Aorta (tissue), 5 donors: ENCODE results near the gene KRT5. TPM values are rescaled to one million over a fixed set of nuclear protein-coding genes. Genes with fewer than 3 reads are reported as not detected.

ENCODE experiments used
- ATAC-seq: fragments of 200-7000 bp; cut with Tn5 transposase; one replicate; pipeline ENCODE4 v1.9.1; 2022; ENCODE audit warnings: moderate library complexity; ENCODE audit not compliant: low FRiP score
- DNase-seq, 2 donors: peaks; one replicate each; pipeline ENCODE4 v3.0.0-alpha.2; 2020
- H3K27ac ChIP-seq, 2 donors: one replicate each; pipeline ENCODE4 v1.5.1; 2013; ENCODE audit warnings: low read length in 2 of 2, mild to moderate bottlenecking in 2 of 2, moderate library complexity in 2 of 2, control low read depth in 1 of 2, inconsistent platforms in 1 of 2, low read depth in 1 of 2
- H3K27me3 ChIP-seq, 2 donors: one replicate each; pipeline ENCODE4 v1.6.1; 2013; ENCODE audit warnings: control low read depth in 1 of 2, low read length in 1 of 2, mild to moderate bottlenecking in 1 of 2, moderate library complexity in 1 of 2; ENCODE audit not compliant: insufficient read depth in 2 of 2, control insufficient read depth in 1 of 2
- H3K36me3 ChIP-seq, 2 donors: one replicate each; pipeline ENCODE4 v1.6.1; 2013; ENCODE audit warnings: control low read depth in 1 of 2, low read length in 1 of 2, mild to moderate bottlenecking in 1 of 2; ENCODE audit not compliant: insufficient read depth in 2 of 2, control insufficient read depth in 1 of 2
- H3K4me1 ChIP-seq, 2 donors: one replicate each; pipeline ENCODE4 v1.6.1; 2013; ENCODE audit warnings: low read length in 2 of 2, control low read depth in 1 of 2, mild to moderate bottlenecking in 1 of 2, moderate library complexity in 1 of 2; ENCODE audit not compliant: insufficient read depth in 2 of 2, control insufficient read depth in 1 of 2
- H3K4me3 ChIP-seq, 2 donors: one replicate each; pipeline ENCODE4 v1.5.1; 2013; ENCODE audit warnings: low read length in 2 of 2, control low read depth in 1 of 2, mild to moderate bottlenecking in 1 of 2
- H3K9me3 ChIP-seq: one replicate; pipeline ENCODE4 v1.6.1; 2013; ENCODE audit warnings: mild to moderate bottlenecking, low read length; ENCODE audit not compliant: control insufficient read depth
- WGBS, 2 donors: extraction: QIAGEN DNeasy Blood & Tissue Kit; methylation state at CpG; one replicate each; pipeline ENCODE4 v1.1.7; 2013; 5-methylcytosine and 5-hydroxymethylcytosine counted together
- intact Hi-C, 2 donors: fragments of 100-400 bp; cut with DNase I; formaldehyde crosslinking; loops; one replicate each; pipeline versions ENCODE4 v1.14.2 to v1.15.0; 2022
- long read RNA-seq, 2 donors: library from polyadenylated mRNA; unstranded; transcript quantifications; one replicate each; pipeline ENCODE4 v2.0.0, GENCODE V29; 2020 to 2021
- polyA plus RNA-seq, 2 donors: library from polyadenylated mRNA; stranded (reverse); fragments of 200-250 nt; gene quantifications; one replicate each; pipeline ENCODE4 v1.2.3, GENCODE V29; 2013
- total RNA-seq, 2 donors: library from RNA; stranded (reverse); fragmentation: NEBNext Ultra II Directional; extraction: Animal tissue kit (Norgen Biotek cat#: 25700); gene quantifications; one replicate each; pipeline ENCODE4 v1.2.1, GENCODE V29; 2021
- donor health status: healthy with polysubstance abuse.
- donor health status: Bipolar disorder and iron deficiency.
- donor health status: DM: no; HTN: no; CAD: no.
- donor health status: DM: no; HTN: no; CAD: no.
- donor health status: DM: yes; HTN: yes; CAD: no.

The KRT5 gene
- total RNA-seq (under 1 TPM in 1 of 2 donors, not detected in 1; 0.87 TPM), polyA plus RNA-seq (1 to 10 TPM; 1.4 to 2.4 TPM)
- long read RNA-seq, donor 1 = 0 reads
- long read RNA-seq, donor 2 = 0 reads

DNA sequence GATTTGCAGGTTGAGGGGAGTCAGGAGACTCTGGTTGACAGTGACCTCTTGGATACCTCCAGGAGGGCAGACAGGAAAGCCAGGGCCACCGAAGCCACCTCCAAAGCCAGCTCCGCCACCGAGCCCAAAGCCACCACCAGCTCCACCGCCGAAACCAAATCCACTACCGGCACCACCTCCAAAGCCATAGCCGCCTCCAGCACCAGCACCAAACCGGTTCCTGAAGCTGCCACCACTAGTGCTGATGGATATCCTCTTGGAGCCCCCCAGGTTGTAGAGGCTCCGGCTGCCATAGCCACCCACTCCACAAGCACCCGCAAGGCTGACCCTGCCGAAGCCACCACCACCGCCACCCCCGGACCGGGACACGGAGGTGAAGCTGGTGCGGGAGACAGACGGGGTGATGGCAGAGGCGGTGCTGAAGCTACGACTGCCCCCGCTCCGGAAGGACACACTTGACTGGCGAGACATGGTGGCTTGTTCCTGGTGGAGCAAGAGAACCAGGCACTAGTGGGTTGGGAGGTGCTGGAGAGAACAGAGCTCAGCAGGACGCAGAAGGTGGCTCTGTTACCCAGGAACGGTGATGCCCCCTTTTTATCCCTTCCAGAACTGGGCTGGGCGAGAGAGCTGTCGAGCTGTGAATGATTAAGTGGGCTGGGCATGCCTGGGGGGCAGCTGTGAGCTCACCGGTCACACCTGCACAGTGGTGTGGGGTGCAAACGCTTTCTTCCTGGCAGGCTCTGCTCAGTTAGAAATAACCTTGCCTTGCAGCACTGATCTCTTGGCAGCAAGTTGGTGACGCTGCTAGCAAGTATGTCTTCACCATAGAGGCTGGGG is at the start of gene KRT5:
Gene KRT5, minus strand, starts transcription at position 569 of the 837 bp plus-strand sequence. Its CDS starts 98 bp downstream, at position 471.
- DNase-seq (peak in 1 of 2 donors; percentile 42), ATAC-seq (no peak)
- Histone ChIP-seq H3K4me1 (no peaks in the 10 kb centered on the region), H3K27ac (no peak within 1 kb of the TSS), H3K9me3 (no peaks in the 10 kb centered on the region), H3K36me3 (no peaks in the 10 kb centered on the region), H3K4me3 (no peak within 1 kb of the TSS), H3K27me3 (no peaks in the 10 kb centered on the region)
- WGBS, 2 donors = 90 to 92% methylated on average over 29 of the region's 29 CpGs
- intact Hi-C loops = loop anchor here in 1 of 2 donors (10.0 kb wide), 1 partner anchor 365 kb away; no protein-coding TSS in a partner anchor

DNA sequence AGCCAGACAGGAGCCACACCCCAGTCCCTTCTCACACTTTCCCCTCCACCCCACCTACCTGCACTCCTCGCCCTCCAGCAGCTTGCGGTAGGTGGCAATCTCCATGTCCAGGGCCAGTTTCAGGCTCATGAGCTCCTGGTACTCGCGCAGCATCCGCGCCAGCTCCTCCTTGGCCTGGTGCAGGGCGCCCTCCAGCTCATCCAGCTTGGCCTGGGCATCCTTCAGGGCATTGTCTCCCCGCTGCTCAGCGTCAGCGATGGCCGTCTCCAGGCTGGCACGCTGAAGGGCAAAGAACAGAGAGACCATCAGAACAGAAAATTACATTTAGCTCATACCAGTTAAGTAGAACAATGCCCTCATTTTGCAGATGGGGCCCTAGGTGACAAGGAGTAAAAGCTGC is 47.9 kb upstream of the KRT5 start:
- no peaks in the 10 kb centered on the region for H3K27me3 ChIP-seq
- no peak overlapping the region for H3K4me3 ChIP-seq
- H3K36me3 ChIP-seq = no peaks in the 10 kb centered on the region
- DNase-seq (no peak), ATAC-seq (no peak)
- WGBS, 2 donors = 89 to 94% methylated on average over 12 of the region's 12 CpGs
- H3K4me1 ChIP-seq = no peaks in the 10 kb centered on the region
- H3K27ac ChIP-seq = no peak overlapping the region
- H3K9me3 ChIP-seq = no peaks in the 10 kb centered on the region
- intact Hi-C loops = no loop called here

DNA sequence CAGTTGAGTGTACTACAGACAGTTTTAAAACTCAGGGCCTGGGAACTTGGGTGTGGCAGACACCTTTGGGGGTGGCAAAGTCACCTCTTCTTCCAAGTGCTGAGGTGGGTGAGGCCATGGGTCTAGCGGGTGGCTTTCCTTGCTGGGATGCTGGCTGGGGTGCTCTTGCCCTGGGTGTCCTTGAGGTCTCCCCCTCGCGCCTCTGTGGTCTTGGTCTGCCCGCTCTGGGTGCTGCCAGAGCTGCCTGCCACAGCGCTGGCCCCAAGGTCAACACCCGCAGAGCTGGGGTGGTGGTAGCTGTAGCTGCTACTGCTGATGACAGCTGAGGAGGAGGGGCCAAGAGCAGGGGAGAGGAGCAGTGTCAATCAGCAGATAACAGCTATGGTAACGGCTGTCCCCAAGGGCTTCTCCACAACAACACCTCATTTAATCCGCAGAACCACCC is 46.7 kb upstream of the KRT5 start:
- intact Hi-C loops = no loop called here
- Histone ChIP-seq H3K4me1 (no peaks in the 10 kb centered on the region), H3K36me3 (no peaks in the 10 kb centered on the region), H3K9me3 (no peaks in the 10 kb centered on the region), H3K27me3 (no peaks in the 10 kb centered on the region), H3K27ac (no peak overlapping the region), H3K4me3 (no peak overlapping the region)
- DNase-seq (no peak), ATAC-seq (no peak)
- 64 to 70% methylated on average over 8 of the region's 8 CpGs for WGBS, 2 donors

DNA sequence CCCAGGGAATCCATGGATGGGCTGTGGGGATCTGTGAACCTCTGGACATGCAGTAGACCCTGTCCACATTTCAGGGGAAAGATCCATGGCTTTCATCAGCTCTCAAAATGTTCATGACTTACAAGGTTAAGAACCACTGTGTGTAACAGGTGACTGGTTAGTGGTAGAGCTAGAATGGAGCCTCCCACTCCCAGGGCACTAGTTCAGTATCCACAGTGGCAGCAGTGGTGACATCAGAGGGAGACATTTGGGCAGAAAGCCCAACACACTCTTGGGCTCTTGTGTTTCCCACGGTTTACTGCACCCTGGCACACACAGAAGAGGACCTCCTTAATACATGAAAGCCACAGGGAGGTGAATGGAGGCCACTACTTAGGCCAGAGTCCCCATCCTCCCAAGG is 44.4 kb upstream of the KRT5 start:
- ATAC-seq = no peak
- intact Hi-C loops = no loop called here
- no peak overlapping the region for H3K4me3 ChIP-seq
- DNase-seq = peak in 1 of 2 donors; percentile 18
- no peaks in the 10 kb centered on the region for H3K9me3 ChIP-seq
- H3K27me3 ChIP-seq = no peaks in the 10 kb centered on the region
- H3K4me1 ChIP-seq = no peaks in the 10 kb centered on the region
- 32 to 36% methylated on average over 1 of the region's 1 CpG for WGBS, 2 donors
- no peak overlapping the region for H3K27ac ChIP-seq
- H3K36me3 ChIP-seq = no peaks in the 10 kb centered on the region

DNA sequence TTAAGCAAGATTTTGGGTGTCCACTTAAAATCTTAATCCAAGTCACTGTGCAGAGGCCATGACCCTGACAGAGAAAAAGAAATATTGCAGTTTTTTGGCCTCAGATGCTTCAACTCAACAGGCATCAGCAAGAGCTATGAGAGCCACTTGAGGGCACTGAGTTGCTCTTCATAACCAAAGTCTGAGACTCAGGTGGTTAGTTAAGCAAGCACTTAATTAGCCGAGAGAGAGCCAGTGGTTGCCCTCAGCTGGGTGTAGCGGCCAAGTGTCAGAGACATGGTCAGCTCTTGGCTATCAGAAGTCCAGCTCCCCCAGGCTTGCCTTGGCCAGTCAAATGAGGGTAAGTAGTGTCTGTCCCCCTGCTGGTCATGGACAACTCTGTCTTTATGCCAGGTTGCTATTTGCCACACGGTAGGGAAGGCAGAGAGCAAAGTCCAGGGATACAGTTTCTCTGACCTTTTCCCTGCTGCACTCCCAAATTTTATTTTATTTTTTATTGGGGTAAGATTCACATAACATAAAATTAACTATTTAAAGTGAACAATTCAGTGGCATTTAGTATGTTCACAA is 41.8 kb upstream of the KRT5 start:
- Histone ChIP-seq H3K27ac (no peak overlapping the region), H3K4me3 (no peak overlapping the region), H3K36me3 (no peaks in the 10 kb centered on the region), H3K27me3 (no peaks in the 10 kb centered on the region), H3K4me1 (no peaks in the 10 kb centered on the region), H3K9me3 (no peaks in the 10 kb centered on the region)
- ATAC-seq (no peak), DNase-seq (no peak)
- 66% methylated on average over 3 of the region's 3 CpGs for WGBS, 2 donors
- intact Hi-C loops = no loop called here

DNA sequence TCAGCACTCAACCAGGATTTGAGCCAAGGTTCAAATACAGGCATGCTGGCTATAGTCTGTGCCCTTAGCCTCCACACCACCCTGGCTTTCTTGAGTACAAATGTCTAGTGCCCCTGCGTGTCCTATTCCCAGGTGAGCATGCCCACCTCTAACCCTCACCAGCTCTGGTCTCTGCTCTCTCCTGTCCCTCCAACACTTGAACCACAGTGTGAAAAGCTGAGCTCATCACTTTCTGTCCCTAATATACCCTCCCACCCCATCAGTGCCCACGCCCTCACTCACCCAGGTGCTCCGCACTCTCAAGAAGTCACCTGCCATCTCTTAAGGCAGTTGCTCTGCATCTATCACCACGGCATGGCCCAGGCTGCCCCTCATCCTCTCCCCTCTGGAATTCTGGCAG is 39.8 kb upstream of the KRT5 start:
- DNase-seq (peak in 1 of 2 donors; percentile 15), ATAC-seq (no peak)
- 68 to 75% methylated on average over 4 of the region's 4 CpGs for WGBS, 2 donors
- Histone ChIP-seq H3K4me1 (no peaks in the 10 kb centered on the region), H3K27me3 (no peaks in the 10 kb centered on the region), H3K4me3 (no peak overlapping the region), H3K9me3 (no peaks in the 10 kb centered on the region), H3K36me3 (no peaks in the 10 kb centered on the region), H3K27ac (no peak overlapping the region)
- intact Hi-C loops = no loop called here

DNA sequence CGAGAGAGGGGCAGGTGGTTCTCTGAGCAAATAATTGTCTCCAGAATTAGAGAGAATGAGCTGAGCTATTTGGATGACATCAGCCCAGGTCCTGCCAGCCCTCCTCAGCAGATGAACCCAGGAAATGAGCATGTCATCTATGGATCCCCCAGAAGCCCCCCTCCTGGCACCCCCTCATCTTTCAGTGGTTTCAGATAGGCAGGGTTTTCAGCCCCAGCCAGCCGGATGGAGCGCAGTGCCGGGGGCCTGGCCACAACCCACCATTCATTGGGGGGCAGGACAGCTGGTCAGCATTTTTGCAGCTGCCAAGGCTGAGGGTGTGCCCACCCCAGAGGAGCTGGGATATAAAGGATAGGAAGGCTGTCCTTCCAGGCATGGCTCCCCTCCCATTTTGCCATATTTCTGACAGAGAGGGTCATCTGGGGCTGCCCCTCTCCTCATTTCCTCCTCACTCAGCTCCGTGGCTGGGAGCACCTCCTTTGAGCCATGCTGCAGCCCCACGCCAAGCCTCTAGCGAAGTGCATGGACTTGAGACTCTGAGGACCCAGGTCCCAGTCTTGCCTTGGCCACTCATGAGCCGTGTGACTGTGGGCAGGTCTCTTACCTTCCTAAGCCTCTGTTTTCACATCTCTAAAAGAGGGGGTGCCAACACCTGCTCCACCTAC is 38.7 kb upstream of the KRT5 start:
- H3K27me3 ChIP-seq = no peaks in the 10 kb centered on the region
- DNase-seq (peak in 1 of 2 donors; percentile 24), ATAC-seq (peak; percentile 38)
- no peaks in the 10 kb centered on the region for H3K9me3 ChIP-seq
- no peak overlapping the region for H3K27ac ChIP-seq
- no peaks in the 10 kb centered on the region for H3K4me1 ChIP-seq
- 73 to 75% methylated on average over 8 of the region's 8 CpGs for WGBS, 2 donors
- H3K36me3 ChIP-seq = no peaks in the 10 kb centered on the region
- intact Hi-C loops = no loop called here
- no peak overlapping the region for H3K4me3 ChIP-seq

DNA sequence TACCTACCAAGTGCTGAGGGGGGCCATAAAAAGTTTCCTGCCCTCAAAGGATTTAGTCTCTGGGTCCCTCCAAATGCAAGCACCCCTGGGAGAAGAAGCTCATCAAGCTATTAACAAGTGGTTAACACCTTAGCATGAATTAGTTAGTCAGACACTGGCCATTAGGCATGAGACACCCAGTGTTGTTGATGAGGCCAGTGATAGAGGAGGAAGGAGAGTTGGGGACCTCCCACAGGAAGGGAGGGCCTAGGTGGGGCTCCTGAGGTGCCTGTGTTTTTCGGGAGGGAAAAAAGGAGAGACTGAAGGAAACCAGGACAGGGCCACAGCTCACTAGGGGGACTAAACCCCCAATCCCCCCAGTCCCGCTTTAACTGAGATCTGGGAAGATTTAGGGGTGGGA is 37.3 kb upstream of the KRT5 start:
- Histone ChIP-seq H3K27ac (no peak overlapping the region), H3K9me3 (no peaks in the 10 kb centered on the region), H3K4me1 (no peaks in the 10 kb centered on the region), H3K4me3 (no peak overlapping the region), H3K27me3 (no peaks in the 10 kb centered on the region), H3K36me3 (no peaks in the 10 kb centered on the region)
- WGBS, 2 donors = 44 to 53% methylated on average over 2 of the region's 2 CpGs
- intact Hi-C loops = no loop called here
- DNase-seq (no peak), ATAC-seq (no peak)
